HG02588 (cell line): ENCODE data around the gene SYT2.
"Not testable (repeated sequence)": the region's sequence is repeated elsewhere in the genome, so short reads cannot be mapped to it uniquely, and the experiment has no call there.

Source experiments
- ATAC-seq: cut with Tn5 transposase; IDR thresholded peaks from one replicate; pipeline ENCODE4 v1.9.1; 2021; ENCODE audit warnings: mild to moderate bottlenecking, moderate library complexity; ENCODE audit not compliant: unreplicated experiment

Gene SYT2

GRCh38 chr1:202625416-202626360 lies 84.6 kb downstream of the SYT2 start:
- peak; percentile 67 for ATAC-seq

DNA sequence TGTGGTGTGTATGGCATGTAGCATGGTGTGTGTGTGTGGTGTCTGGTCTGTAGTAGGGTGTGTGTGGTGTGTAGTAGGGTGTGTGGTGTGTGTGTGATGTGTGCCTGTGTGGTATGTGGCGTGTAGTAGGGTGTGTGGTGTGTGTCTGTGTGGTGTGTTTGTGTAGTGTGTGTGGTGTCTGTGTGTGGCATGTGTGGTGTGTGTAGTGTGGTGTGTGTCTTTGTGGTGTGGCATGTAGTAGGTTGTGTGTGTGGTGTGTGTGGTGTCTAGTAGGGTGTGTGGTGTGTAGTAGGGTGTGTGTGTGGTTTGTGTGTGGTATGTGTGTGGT lies 85.5 kb downstream of the SYT2 start:
- ATAC-seq, result no peak

DNA sequence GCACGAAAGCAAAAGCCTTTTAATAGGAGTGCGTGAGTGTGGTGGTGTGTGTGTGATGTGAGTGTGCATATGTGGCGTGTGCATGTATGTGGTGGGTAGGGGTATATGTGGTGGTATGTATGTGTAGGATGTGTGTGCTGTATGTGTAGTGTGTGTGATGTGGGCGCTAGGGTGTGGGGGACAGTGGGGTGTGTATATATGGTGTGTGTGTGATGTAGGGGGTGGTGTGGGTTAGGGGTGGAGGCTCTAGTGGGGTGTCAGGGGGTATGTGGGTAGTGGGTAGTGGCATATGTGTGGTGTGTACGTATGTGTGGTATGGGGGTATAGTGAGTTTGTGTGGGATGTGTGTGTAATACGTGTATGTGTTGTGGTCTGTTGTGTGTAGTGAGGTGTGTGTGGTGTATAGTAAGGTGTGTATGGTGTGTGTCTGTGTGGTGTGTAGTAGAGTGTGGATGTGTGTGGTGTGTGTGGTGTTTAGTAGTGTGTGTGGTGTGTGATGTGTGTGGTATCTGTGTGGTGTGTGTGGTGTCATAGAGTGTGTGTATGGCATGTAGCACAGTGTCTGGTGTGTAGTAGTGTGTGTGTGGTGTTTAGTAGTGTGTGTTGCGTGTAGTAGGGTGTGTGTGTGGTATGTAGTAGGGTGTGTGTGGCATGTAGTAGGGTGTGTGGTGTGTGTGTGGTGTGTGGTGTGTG lies 86.0 kb downstream of the SYT2 start:
- no peak for ATAC-seq

DNA sequence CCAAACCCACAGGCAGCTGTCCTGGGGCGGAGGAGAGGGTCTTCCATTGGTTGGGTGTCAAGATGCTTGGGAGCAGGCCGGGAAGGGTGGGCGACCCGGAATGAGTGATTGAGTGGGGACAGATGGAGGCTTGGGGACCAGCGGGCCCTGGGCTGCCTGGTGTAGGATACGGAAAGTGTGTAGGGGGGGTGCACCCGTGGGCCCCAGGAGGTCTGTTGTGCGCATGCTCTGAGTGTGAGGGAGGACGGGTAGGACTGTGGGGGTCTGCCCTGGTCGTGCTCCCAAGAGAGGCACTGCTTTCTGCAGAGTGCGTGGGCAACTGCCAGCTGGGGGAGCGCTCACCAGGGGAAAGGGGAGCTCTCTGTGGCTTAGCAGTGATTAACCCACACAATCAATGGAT lies 86.8 kb downstream of the SYT2 start:
- ATAC-seq, result not testable (repeated sequence)

- ATAC-seq, result no peak
These were observed 87.2 kb downstream of the SYT2 start for GRCh38 chr1:202623075-202623474.

GRCh38 chr1:202622388-202622787 lies 87.9 kb downstream of the SYT2 start:
- no peak for ATAC-seq

DNA sequence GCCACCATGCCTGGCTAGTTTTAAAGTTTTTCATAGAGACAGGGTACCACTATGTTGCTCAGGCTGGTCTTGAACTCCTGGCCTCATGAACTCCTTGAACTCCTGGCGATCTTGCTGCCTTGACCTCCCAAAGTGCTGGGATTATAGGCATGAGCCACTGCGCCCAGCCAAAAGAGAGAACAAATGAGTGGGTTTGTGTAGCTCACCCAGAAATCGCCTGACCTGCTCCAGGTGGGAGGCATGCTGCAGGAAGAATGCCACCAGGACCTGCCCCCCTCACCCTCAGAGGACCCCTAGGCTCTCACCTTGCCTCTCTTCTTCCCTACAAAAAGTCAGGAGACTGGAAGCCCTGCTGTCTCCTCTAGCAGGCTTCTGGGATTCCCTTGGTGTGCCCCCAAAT lies 88.8 kb downstream of the SYT2 start:
- ATAC-seq, result no peak

GRCh38 chr1:202620036-202620435 lies 90.2 kb downstream of the SYT2 start:
- not testable (repeated sequence) for ATAC-seq

- no peak for ATAC-seq
These were observed 90.7 kb downstream of the SYT2 start for GRCh38 chr1:202619505-202619904.

DNA sequence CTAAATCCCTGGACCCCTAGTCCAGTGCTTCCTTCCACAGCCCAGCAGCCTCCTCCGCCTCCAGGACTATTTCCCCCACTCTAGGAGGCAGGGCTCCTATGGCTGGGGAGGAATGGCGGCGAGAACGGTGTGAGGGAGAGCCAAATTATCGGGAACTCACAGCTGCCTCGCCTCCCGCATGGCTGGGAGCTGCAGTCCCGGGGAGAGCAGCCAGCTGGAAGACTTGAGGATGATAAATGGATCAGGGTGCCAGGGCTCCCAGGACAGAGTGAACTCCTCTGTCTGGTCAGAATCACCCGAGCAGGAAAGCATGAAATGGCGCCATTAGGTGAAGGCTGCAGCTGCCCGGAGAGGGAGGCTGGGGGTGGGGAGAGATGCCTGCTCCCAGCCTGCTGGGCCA lies 91.2 kb downstream of the SYT2 start:
- not testable (repeated sequence) for ATAC-seq

- peak; percentile 17 for ATAC-seq
These were observed 93.8 kb downstream of the SYT2 start for GRCh38 chr1:202616355-202616915.

DNA sequence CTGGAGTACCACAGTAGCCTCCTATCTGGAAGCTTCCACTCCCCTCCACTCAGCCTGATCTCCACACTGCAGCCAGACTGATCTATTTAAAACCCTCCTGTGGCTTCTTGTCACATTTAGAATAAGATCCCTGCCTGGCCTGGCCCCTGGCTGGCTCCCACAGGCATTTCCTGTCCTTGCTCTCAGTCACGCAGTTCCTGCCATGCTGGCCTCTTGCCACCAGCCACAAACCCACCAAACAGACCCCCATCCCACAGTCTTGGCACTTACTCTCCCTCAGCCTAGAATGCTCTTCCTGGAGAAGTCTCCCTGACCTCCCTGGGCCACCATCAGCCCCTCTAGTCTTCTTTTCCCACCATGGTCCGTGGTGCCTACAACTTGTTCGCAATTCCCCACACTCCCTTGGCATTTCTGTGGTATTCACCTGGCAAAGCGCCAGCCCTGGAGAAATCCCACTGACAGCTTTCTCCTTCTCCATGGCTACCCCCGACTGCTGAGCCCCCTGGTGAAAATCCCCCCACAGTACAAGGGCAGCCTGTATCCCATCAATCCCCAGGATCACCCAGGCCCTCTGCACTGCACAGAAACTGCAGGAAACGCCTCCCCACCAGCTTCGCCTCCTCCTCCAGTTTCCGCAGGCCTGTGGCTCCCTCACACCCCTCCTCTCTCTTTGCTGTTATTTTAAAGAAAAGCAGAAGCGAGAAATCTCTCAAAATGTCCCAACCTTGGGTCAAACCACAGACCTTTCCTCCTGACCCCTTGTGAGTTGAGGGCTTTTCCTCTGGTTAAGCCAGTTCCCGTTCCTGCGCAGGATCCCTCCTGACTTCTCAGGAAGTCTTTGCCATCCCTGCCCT lies 94.5 kb downstream of the SYT2 start:
- ATAC-seq, result peak; percentile 59

- peak; percentile 5 for ATAC-seq
These were observed 95.1 kb downstream of the SYT2 start for GRCh38 chr1:202615208-202615500.

DNA sequence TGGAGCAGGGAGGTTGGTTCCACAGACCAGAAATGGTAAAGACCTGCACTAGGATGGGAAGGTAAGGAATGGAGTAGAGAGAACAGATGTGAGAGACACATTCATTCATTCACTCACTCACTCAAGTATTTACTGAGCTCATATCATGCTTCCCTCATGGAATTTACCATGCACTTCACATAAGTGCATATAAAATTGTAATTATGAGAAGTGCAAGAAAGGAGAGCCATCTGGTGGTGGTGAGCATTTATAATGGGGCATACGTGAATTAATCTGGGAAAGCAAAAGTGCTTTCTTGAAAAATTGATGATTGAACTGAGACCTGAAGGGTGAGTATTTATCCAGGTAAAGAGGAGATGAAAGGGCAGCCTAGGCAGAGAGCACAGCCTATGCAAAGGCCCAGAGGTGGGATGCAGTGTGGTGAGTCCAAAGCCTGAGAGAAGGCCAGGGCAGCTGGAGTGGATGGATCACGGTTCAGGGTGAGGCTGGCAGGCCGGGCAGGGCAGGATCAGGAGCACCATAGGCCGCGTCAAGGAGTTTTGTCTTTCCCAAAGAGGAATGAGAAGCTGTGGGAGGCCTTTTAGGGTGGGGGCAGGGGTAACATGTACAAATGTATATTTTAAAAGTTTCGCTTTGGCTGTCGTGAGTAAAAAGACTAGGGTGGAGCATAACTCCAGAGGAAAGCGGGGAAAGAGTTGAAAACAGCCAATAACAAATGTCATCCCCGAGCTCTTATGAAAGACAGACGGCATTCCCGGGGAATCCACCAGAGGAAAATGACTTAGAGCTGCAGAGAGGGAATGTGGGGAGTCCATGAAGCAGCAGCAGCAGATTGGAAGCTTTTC lies 95.7 kb downstream of the SYT2 start:
- not testable (repeated sequence) for ATAC-seq

GRCh38 chr1:202613571-202613970 lies 96.7 kb downstream of the SYT2 start:
- no peak for ATAC-seq

- ATAC-seq, result not testable (repeated sequence)
These were observed 98.2 kb downstream of the SYT2 start for GRCh38 chr1:202612036-202612435.

GRCh38 chr1:202605515-202605914 lies 104.7 kb downstream of the SYT2 start:
- ATAC-seq, result no peak

- ATAC-seq, result no peak
These were observed 106.8 kb downstream of the SYT2 start for GRCh38 chr1:202603435-202603834.

DNA sequence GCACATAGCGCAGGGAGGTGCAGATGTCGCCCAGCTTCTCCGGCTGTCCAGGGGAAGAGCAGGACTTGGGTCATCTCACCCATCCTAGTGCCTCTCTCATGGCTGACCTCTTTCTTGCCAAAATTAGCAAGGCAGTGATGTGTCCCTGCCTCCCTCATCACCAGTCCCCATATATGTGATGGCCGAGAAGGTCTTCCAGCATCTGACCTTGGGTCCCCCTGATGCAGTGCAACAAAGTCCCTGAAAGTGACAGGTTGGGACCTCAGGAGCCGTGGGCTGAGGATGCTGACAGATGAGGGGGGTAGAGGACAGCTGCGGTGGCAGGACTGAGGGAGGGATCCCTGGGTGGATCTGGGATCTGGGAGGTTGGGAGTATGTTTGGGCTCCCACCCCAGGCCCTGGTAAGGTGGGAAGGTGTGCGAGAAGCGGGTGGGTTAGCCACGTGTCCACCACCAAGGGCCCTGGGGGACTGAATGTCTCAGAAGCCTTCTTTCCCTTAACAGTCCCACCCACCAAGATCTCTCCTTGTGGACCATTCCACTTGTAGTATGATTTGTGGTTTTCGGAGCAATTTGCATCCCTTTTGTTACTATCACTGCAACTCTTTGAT lies 109.7 kb downstream of the SYT2 start:
- no peak for ATAC-seq
